T-cell (primary cell): ENCODE results near the gene CYP3A7. TPM values are rescaled to one million over a fixed set of nuclear protein-coding genes. Genes with fewer than 3 reads are reported as not detected.
A peak's percentile ranks its signal among the peaks of the same experiment; 100 is the strongest.
"Not testable (repeated sequence)": the region's sequence is repeated elsewhere in the genome, so short reads cannot be mapped to it uniquely, and the experiment has no call there.

Source experiments
- ATAC-seq, 4 experiments: fragments of 200-7000 bp in 3 of 4; fragments of 150-1000 bp in 1 of 4; cut with Tn5 transposase; replicated peaks in 1 of 4; 1 replicate in 3 of 4; 2 replicates in 1 of 4; pipeline ENCODE4 v1.10.0; 2021; ENCODE audit warnings: moderate library complexity in 3 of 4, mild to moderate bottlenecking in 2 of 4, moderate number of reproducible peaks in 1 of 4
- CTCF ChIA-PET, 2 donors: fragments of 300-600 bp; sonication (Branson Sonifier 250); formaldehyde crosslinking; loops; one replicate each; lab custom pipeline; 2022; ENCODE audit warnings: antibody characterized with exemption in 2 of 2; lab: Charles Lee
- POLR2A ChIA-PET, 2 donors: fragments of 300-600 bp; sonication (Branson Sonifier 250); formaldehyde crosslinking; loops; one replicate each; lab custom pipeline; 2022; ENCODE audit warnings: antibody characterized with exemption in 2 of 2; lab: Charles Lee
- DNase-seq, 35 experiments: peaks; one replicate each; pipeline versions ENCODE4 v3.0.0 to v3.0.0-alpha.2; 2013 to 2023
- H3K27ac ChIP-seq: one replicate; pipeline ENCODE4 v1.5.1; 2013; ENCODE audit warnings: low read length
- H3K27me3 ChIP-seq, 2 experiments: replicated peaks in 1 of 2; 1 replicate in 1 of 2; 2 replicates in 1 of 2; pipeline versions ENCODE4 v1.6.1 to v1.7.0; 2013; ENCODE audit warnings: low read length in 1 of 2, mixed read lengths in 1 of 2; ENCODE audit not compliant: control insufficient read depth in 2 of 2, insufficient read depth in 2 of 2; ENCODE audit errors: extremely low read depth in 1 of 2
- H3K36me3 ChIP-seq, 2 donors: 1 replicate in 1 of 2; 2 replicates in 1 of 2; pipeline versions ENCODE4 v1.6.1 to v1.7.0; 2013; ENCODE audit warnings: low read length in 1 of 2; ENCODE audit not compliant: control insufficient read depth in 2 of 2, insufficient read depth in 1 of 2; ENCODE audit errors: extremely low read depth in 1 of 2
- H3K4me1 ChIP-seq, 2 experiments: 1 replicate in 1 of 2; 2 replicates in 1 of 2; pipeline versions ENCODE4 v1.6.1 to v1.7.0; 2013; ENCODE audit warnings: low read length in 2 of 2, mixed read lengths in 1 of 2; ENCODE audit not compliant: insufficient read depth in 2 of 2, control insufficient read depth in 1 of 2; ENCODE audit errors: extremely low read depth in 1 of 2
- H3K4me3 ChIP-seq, 2 donors: 1 replicate in 1 of 2; 2 replicates in 1 of 2; pipeline versions ENCODE4 v1.5.1 to v1.7.0; 2013; ENCODE audit warnings: mild to moderate bottlenecking in 2 of 2, low read length in 1 of 2, moderate library complexity in 1 of 2; ENCODE audit not compliant: control insufficient read depth in 1 of 2; ENCODE audit errors: extremely low read depth in 1 of 2
- H3K9me3 ChIP-seq: 2 replicates; pipeline ENCODE4 v1.7.0; 2013
- H3K27ac Mint-ChIP-seq, 2 donors: one replicate each; pipeline ENCODE4 v1.8.0; 2020 to 2021; ENCODE audit warnings: mild to moderate bottlenecking in 2 of 2, mixed read lengths in 2 of 2
- H3K27me3 Mint-ChIP-seq, 2 donors: one replicate each; pipeline ENCODE4 v1.8.0; 2021 to 2022; ENCODE audit warnings: mixed read lengths in 2 of 2
- H3K36me3 Mint-ChIP-seq: one replicate; pipeline ENCODE4 v1.8.0; 2021; ENCODE audit warnings: mixed read lengths
- H3K4me1 Mint-ChIP-seq, 3 donors: one replicate each; pipeline ENCODE4 v1.8.0; 2020 to 2022; ENCODE audit warnings: mixed read lengths in 3 of 3, mild to moderate bottlenecking in 1 of 3
- H3K4me3 Mint-ChIP-seq, 3 donors: one replicate each; pipeline ENCODE4 v1.8.0; 2020 to 2022; ENCODE audit warnings: mild to moderate bottlenecking in 3 of 3, mixed read lengths in 3 of 3, moderate library complexity in 3 of 3
- H3K9me3 Mint-ChIP-seq, 3 donors: one replicate each; pipeline ENCODE4 v1.8.0; 2020 to 2022; ENCODE audit warnings: mixed read lengths in 3 of 3
- WGBS: methylation state at CpG from one replicate; pipeline ENCODE4 v1.1.5; 2013; ENCODE audit warnings: missing lambda C conversion rate; ENCODE audit not compliant: insufficient coverage; 5-methylcytosine and 5-hydroxymethylcytosine counted together
- total RNA-seq, 35 experiments: library from RNA in 6 of 35; stranded (reverse) in 6 of 35; fragments of 120-200 nt in 1 of 35; gene quantifications; one replicate each; pipeline versions ENCODE4 v1.2.1 to v1.2.4 and lab custom pipeline; 2013 to 2026

The CYP3A7 gene
- total RNA-seq, 5 donors from 2014 or later (not counting 1 experiment from before 2014, with no cell fraction given), result not detected

DNA sequence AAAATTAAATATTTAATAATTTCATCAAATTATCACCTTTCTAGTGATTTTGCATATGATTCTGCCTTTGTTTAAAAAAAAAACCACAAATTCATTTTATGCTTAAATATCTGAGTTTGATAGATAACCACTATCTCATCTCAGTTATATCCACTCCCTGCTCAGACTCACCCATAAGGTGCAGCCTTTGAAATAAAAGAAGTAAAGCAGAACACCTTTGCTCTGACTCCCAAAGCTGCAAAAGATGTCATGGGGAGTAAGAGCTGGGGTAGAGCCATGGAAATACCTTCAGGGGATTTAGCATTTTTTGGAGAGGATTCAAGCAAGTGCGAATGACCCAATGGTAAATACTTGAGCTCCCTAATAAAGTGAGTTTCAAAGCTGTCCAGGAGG is 40.1 kb downstream of the CYP3A7 start:
- 100% methylated on average over 1 of the region's 1 CpG for WGBS
- Mint-ChIP-seq H3K4me3 (no peak overlapping the region), H3K9me3 (peaks cover 0 to 7% (median 0%) of the 10 kb centered on the region in 3 donors), H3K27ac (no peak overlapping the region), H3K4me1 (peaks cover 14 to 18% (median 17%) of the 10 kb centered on the region in 3 donors), H3K27me3 (no peaks in the 10 kb centered on the region), H3K36me3 (peaks cover 5% of the 10 kb centered on the region)
- Histone ChIP-seq H3K9me3 (no peaks in the 10 kb centered on the region), H3K36me3 (no peaks in the 10 kb centered on the region), H3K4me3 (no peak overlapping the region), H3K27me3 (no peaks in the 10 kb centered on the region), H3K27ac (no peak overlapping the region), H3K4me1 (peaks cover 6 to 9% of the 10 kb centered on the region in 2 experiments)
- ChIA-PET CTCF (no interaction called here), POLR2A (no interaction called here)
- DNase-seq (no peak), ATAC-seq (no peak)

DNA sequence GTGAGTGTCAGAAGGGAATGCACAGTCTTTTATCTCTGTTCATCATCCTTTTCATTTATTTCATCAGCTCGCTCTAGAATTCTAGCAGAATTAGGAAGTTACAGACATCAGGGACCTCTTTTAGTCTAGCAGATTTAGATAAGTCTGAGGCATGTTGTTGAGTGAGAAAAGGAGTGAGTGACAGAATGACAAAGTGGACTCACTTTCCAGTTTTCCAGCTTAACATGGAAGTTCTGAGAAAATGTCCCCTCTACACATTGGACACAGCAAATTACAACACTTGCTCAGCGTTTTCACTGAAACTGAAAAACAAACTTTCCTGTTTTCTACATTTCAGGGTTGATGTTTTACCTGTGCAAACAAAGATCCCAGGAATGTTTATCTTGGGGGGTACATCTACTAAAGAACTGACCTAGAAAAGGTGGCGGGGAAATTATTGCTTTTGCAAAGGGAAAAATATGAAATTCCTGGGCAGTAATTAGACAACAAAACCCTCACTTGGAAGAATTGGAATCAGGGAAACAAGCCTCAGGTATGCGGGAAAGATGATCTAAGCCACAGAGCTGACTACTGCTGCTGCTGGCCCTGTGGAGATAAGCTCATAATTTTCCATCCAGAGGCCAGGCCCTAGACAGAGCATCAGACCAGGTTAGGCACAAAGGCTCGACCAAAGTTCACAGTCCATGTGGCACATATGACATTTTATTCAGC is 40.6 kb downstream of the CYP3A7 start:
- no peak overlapping the region for H3K4me3 Mint-ChIP-seq
- no peaks in the 10 kb centered on the region for H3K27me3 Mint-ChIP-seq
- no peaks in the 10 kb centered on the region for H3K27me3 ChIP-seq
- H3K4me3 ChIP-seq, result no peak overlapping the region
- WGBS, result 82% methylated on average over 2 of the region's 5 CpGs
- H3K4me1 ChIP-seq, result peaks cover 6 to 9% of the 10 kb centered on the region in 2 experiments
- no peaks in the 10 kb centered on the region for H3K36me3 ChIP-seq
- CTCF ChIA-PET, result no interaction called here
- ATAC-seq (no peak), DNase-seq (no peak)
- no peaks in the 10 kb centered on the region for H3K9me3 ChIP-seq
- H3K36me3 Mint-ChIP-seq, result peaks cover 5% of the 10 kb centered on the region
- peaks cover 0 to 7% (median 0%) of the 10 kb centered on the region in 3 donors for H3K9me3 Mint-ChIP-seq
- H3K4me1 Mint-ChIP-seq, result peaks cover 14 to 18% (median 17%) of the 10 kb centered on the region in 3 donors
- no peak overlapping the region for H3K27ac Mint-ChIP-seq
- POLR2A ChIA-PET, result no interaction called here
- no peak overlapping the region for H3K27ac ChIP-seq

DNA sequence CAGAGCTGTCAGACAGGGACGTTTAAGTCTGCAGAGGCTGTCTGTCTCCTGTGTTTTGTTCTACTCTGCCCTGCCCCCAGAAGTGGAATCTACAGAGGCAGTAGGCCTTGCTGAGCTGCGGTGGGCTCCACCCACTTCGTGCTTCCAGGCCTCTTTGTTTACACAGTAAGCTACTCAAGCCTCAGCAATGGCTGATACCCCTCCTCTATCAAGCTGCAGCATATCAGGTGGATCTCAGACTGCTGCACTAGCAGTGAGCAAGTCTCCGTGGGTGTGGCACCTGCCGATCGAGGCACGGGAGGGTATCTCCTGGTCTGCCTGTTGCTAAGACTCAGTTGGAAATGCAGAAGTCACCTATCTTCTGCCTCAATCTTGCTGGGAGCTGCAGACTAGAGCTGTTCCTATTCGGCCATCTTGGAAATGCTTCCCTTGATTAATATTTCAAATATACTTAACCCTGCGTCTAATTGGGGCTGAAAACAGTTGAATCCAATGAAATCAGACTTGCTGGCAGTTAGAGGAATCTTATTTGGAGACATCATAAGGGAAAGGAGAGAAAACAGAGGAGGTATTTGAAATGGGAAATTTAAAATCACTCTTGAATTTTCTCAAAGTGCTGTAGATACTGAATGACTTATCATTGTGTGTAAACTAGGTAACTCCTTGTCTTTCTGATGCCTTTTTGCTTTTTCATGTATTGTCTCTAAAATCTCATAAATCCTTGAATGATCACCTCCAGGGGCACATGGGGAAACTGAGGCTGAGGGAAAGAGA is 41.4 kb downstream of the CYP3A7 start:
- Histone ChIP-seq H3K27me3 (no peaks in the 10 kb centered on the region), H3K36me3 (no peaks in the 10 kb centered on the region), H3K4me1 (peaks cover 6 to 9% of the 10 kb centered on the region in 2 experiments), H3K9me3 (no peaks in the 10 kb centered on the region), H3K27ac (no peak overlapping the region), H3K4me3 (no peak overlapping the region)
- DNase-seq (peak; percentile 3 to 75 (median 37)), ATAC-seq (peak; percentile 83 to 96 (median 88))
- WGBS, result 45% methylated on average over 7 of the region's 9 CpGs
- peaks cover 14 to 18% (median 17%) of the 10 kb centered on the region in 3 donors for H3K4me1 Mint-ChIP-seq
- peak overlapping the region in 1 of 3 donors; percentile 46 for H3K4me3 Mint-ChIP-seq
- H3K36me3 Mint-ChIP-seq, result peaks cover 5% of the 10 kb centered on the region
- CTCF ChIA-PET, result no interaction called here
- POLR2A ChIA-PET, result no interaction called here
- H3K27me3 Mint-ChIP-seq, result no peaks in the 10 kb centered on the region
- peak overlapping the region; percentile 62 to 70 for H3K27ac Mint-ChIP-seq
- H3K9me3 Mint-ChIP-seq, result peaks cover 0 to 12% (median 0%) of the 10 kb centered on the region in 3 donors

DNA sequence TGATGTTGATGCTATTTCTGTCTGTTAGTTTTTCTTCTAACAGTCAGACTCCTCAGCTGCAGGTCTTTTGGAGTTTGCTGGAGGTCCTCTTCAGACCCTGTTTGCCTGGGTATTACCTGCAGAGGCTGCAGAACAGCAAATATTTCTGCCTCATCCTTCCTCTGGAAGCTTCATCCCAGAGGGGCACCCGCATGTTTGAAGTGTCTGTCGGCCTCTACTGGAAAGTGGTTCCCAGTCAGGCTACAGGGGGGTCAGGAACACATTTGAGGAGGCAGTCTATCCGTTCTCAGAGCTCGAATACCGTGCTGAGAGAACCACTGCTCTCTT is 41.9 kb downstream of the CYP3A7 start:
- Histone ChIP-seq H3K4me3 (no peak overlapping the region), H3K27me3 (no peaks in the 10 kb centered on the region), H3K27ac (no peak overlapping the region), H3K4me1 (peaks cover 6 to 9% of the 10 kb centered on the region in 2 experiments), H3K9me3 (no peaks in the 10 kb centered on the region), H3K36me3 (no peaks in the 10 kb centered on the region)
- Mint-ChIP-seq H3K4me3 (peak overlapping the region in 1 of 3 donors; percentile 46), H3K4me1 (peaks cover 14 to 18% (median 17%) of the 10 kb centered on the region in 3 donors), H3K27me3 (no peaks in the 10 kb centered on the region), H3K36me3 (peaks cover 5% of the 10 kb centered on the region), H3K9me3 (peaks cover 0 to 12% (median 0%) of the 10 kb centered on the region in 3 donors), H3K27ac (peak overlapping the region; percentile 62 to 70)
- ATAC-seq, result no peak
- POLR2A ChIA-PET, result no interaction called here
- DNase-seq, result no peak
- CTCF ChIA-PET, result no interaction called here
- 43% methylated on average over 5 of the region's 5 CpGs for WGBS

DNA sequence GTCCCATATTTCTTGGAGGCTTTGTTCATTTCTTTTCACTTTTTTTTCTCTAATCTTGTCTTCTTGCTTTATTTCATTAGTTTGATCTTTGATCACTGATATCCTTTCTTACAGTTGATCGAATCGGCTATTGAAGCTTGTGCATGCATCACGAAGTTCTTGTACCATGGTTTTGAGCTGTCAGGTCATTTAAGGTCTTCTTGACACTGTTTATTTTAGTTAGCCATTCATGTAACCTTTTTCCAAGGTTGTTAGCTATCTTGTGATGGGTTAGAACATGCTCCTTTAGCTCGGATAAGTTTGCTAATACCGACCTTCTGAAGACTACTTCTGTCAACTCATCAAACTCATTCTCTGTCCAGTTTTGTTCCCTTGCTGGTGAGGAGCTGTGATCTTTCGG is 42.4 kb downstream of the CYP3A7 start:
- WGBS, result 100% methylated on average over 3 of the region's 6 CpGs
- DNase-seq, ATAC-seq, H3K4me1 ChIP-seq, H3K4me3 Mint-ChIP-seq, H3K27me3 ChIP-seq, H3K36me3 Mint-ChIP-seq, H3K27me3 Mint-ChIP-seq, H3K27ac ChIP-seq, H3K36me3 ChIP-seq, H3K9me3 ChIP-seq, CTCF ChIA-PET, POLR2A ChIA-PET, H3K4me3 ChIP-seq: not testable (repeated sequence)
- Mint-ChIP-seq H3K9me3 (peaks cover 0 to 12% (median 0%) of the 10 kb centered on the region in 3 donors), H3K4me1 (peaks cover 14 to 18% (median 17%) of the 10 kb centered on the region in 3 donors), H3K27ac (peak overlapping the region in 1 of 2 donors; percentile 70)

DNA sequence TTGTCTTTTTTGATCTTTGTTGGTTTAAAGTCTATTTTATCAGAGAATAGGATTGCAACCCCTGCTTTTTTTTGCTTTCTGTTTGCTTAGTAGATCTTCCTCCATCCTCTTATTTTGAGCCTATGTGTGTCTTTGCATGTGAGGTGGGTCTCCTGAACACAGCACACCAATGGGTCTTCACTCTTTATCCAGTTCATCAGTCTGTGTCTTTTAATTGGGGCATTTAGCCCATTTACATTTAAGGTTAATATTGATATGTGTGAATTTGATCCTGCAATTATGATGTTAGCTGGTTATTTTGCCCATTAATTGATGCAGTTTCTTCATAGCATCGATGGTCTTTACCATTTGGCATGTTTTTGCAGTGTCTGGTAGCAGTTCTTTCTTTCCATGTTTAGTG is 43.3 kb downstream of the CYP3A7 start:
- WGBS, result no CpG with 5 or more reads among the region's 1 CpG
- ATAC-seq, H3K4me3 ChIP-seq: not testable (repeated sequence)

More for the DNA sequence above, 43.3 kb downstream of the CYP3A7 start:
- H3K27ac Mint-ChIP-seq, H3K27me3 Mint-ChIP-seq, H3K27ac ChIP-seq, H3K4me1 ChIP-seq, DNase-seq, H3K4me3 Mint-ChIP-seq, POLR2A ChIA-PET, H3K9me3 ChIP-seq, H3K36me3 Mint-ChIP-seq, H3K36me3 ChIP-seq, H3K27me3 ChIP-seq: not testable (repeated sequence)
- CTCF ChIA-PET, result interaction anchor here in 1 of 2 donors (0.6 kb wide), 1 partner anchor 527 kb away, joined by 3 read pairs; no protein-coding TSS in a partner anchor
- Mint-ChIP-seq H3K4me1 (peaks cover 14 to 18% (median 17%) of the 10 kb centered on the region in 3 donors), H3K9me3 (peaks cover 0 to 17% (median 0%) of the 10 kb centered on the region in 3 donors)
